Stimulated activated CD4-positive, alpha-beta T cell treated with anti-CD3 and anti-CD28 coated beads, Interleukin-4, amount 100 ng/mL, for 4 hours (primary cell): ENCODE results near the gene OR5K3.
"Not testable (repeated sequence)": the region's sequence is repeated elsewhere in the genome, so short reads cannot be mapped to it uniquely, and the experiment has no call there.

Source experiments
- DNase-seq, 2 experiments: peaks; one replicate each; pipeline ENCODE4 v3.0.0-alpha.2; 2020

Gene OR5K3, protein sequence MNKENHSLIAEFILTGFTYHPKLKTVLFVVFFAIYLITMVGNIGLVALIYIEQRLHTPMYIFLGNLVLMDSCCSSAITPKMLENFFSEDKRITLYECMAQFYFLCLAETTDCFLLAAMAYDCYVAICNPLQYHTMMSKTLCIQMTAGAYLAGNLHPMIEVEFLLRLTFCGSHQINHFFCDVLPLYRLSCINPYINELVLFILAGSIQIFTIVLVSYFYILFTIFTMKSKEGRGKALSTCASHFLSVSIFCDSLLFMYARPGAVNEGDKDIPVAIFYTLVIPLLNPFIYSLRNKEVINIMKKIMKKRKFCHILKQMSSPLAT

DNA sequence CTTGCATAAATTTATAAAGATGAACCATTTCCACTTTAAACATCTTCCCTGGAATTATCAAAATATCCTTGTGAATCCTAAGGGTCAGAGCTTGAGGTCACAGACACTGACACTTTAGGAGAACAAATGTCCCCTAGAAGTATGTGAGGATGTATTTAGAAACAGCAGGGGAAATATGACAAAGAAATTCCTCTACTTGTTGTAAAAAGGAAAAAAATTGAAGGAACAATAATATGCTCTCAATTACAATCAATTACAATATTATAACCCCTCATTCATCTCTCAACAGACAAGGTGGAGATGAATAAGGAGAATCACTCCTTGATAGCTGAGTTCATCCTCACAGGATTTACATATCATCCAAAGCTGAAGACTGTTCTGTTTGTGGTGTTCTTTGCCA is at the start of gene OR5K3:
Gene OR5K3 (plus strand): TSS at position 301 of the 400 bp plus-strand sequence. CDS start 0 bp downstream, at position 301.
- DNase-seq: no peak

DNA sequence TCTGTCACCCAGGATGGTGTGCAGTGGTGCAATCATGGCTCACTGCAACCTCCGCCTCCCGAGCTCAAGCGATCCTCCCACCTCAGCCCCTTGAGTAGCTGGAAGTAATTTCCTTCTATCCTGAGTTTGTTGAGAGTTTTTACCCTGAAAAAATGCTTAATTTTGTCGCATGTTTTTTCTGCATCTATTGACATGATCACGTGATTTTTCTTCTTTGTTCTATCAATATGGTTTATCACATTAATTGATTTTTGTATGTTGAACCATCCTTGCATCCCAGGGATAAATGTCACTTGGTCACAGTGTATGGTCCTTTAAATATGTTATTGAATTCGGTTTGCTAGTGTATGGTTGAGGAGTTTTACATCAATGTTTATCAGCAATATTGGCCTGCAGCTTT is 48.7 kb upstream of the OR5K3 start:
- DNase-seq: no peak

DNA sequence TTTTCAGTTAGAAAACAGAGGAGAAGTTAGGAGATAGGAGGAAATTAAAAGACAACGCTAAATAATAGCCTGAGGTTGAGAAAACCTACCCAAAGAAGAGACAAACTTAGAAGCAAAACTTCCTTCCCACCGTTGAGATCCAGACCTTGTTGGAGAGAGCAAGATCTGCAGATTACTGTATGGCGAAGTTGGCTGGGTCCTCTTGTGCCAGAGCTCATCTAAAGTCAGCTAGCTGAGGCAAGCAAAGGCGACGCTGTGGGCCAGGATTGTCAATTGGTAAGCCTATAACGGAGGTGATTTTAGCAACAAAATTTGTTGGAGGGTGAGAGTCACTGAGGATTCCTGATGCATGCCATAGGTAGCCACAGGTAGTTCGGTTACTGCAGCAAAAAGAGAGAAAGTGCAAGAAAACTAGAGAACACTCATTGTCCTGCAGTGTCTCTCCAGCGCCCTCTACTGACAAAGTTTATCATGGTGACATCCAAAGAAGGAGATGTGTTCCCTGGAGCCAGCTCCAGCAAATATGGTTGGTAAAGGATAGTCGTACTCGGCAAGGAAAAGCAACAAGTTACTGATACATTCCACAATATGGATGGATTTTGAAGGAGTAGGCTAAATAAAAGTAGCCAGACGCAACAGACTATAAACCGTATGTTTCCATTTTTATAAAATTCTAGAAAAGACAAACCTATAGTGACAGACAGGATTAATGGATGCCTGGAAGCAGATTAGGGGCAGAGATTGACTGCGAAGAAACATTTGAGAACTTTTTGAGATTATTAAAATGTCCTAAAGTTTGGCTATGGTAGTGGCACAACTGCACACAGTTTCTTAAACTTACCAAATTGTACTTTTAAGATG is 46.6 kb upstream of the OR5K3 start:
- DNase-seq: no peak

DNA sequence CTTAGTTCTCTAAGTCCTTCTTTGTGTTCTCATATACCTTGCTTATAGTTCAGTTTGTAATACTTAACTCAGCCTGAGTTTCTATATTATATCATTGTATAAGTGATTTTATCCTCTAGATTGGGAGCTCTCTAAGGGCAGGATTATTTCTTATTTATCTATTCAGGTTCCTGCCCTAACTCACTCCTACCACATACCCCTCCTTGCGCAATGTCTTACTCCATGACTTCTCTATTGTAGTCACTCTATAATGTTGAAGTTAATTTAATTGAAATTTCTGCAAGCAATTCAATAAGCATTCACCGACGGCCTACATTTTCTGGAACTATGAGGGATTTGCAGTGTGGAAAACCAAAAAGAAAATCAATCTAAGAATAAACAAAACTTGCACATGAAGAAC is 40.4 kb upstream of the OR5K3 start:
- DNase-seq: no peak

DNA sequence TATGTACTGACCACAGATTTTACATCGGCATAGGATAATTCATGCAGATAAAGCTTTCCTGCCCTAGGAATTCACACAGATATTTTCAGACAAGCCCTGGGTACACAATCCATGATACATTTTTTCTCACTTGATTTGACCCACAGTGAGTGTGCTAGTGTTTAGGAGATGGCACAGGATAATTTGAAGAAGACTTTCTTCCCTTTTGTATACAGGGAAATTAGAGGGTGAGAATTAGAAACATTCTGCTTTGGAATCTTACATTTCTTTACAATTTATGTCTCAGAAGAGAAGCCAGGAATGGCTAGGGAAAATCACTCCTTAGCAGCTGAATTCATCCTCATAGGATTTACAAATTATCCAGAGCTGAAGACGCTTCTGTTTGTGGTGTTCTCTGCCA is 36.9 kb upstream of the OR5K3 start, which contains the start of gene OR5K4:
Gene OR5K4 (plus strand): TSS at position 301 of the 400 bp plus-strand sequence. CDS start 0 bp downstream, at position 301.
- no peak for DNase-seq

DNA sequence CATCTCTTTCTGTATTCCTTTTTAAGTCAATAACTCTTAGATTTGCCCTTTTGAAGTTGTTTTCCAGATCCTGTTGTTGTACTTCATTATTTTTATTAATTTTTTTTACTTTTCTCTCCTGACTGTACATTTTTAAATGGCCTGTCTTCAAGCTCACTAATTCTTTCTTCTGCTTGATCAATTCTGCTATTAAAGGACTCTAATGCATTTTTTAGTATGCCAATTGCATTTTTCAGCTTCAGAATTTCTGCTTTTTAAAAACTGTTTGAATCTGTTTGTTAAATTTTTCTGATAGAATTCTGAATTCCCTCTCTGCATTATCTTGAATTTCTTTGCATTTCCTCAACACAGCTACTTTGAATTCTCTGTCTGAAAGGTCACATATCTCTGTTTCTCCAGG is 31.2 kb upstream of the OR5K3 start:
- DNase-seq: no peak

DNA sequence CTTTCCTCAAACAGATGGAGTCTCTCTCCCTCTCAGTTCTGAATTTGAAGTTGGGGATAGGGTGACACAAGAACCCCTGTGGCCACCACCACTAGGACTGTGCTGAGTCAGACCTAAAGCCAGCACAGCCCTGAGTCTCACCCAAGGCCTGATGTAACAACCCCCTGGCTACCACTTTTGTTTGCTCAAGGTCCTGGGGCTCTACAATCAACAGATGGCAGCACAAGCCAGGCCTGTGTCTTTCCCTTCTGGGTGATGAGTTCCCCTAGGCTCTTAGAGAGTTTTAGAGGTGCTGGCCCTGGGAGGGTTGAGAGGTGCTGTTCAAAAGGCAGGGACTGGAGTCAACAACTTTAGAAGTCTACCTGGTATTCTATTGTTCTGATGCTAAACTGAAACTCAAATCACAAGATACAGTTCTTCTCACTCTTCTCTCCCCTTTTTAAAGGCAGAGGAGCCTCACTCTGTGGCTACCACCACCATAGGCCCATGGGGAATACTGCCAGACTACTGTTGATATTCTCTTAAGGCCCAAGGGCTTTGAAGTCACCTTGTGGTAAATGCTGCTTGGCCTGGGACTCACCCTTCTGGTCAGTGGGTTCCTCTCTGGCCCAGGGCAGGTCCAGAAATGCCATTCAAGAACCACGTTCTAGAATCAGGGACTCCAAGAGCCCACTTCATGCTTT is 30.3 kb upstream of the OR5K3 start:
- no peak for DNase-seq

DNA sequence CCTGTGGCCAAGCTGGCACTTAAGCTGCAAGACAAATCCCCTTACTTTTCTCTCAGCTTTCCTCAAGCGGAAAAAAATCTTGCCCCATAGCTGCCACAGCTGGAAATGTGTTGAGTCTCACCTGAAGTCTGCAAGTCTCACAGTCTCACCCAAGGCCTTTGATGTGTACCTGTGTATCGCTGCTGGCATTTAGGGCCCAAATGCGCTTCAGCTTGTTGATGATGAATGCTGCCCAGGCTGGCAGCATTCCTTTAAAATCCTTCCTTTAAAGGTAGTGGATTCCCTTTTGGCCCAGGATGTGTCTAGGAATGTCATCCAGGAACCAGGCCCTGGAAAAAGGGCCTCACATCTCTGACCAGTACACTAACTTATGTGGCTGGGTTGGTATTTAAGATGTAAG is 29.8 kb upstream of the OR5K3 start:
- DNase-seq: no peak

DNA sequence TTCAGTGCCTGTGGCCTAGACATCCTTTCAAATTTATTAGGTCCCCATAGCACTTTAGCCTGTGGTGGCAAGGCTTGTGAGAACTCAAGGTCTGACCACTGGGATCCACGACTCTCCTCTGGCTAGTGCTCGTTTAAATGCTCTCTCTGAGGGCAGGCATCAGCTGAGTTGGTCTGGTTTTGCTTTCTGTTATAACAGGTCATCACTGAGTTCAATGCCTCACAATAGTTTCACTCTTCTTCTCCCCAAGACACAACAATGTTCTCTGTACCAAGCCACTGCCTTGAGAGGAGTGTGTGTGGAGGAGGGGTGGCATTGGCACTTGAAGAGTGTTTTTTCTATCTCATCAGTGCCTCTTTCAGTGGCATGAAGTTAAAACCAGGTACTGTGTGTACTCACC is 29.2 kb upstream of the OR5K3 start:
- no peak for DNase-seq

DNA sequence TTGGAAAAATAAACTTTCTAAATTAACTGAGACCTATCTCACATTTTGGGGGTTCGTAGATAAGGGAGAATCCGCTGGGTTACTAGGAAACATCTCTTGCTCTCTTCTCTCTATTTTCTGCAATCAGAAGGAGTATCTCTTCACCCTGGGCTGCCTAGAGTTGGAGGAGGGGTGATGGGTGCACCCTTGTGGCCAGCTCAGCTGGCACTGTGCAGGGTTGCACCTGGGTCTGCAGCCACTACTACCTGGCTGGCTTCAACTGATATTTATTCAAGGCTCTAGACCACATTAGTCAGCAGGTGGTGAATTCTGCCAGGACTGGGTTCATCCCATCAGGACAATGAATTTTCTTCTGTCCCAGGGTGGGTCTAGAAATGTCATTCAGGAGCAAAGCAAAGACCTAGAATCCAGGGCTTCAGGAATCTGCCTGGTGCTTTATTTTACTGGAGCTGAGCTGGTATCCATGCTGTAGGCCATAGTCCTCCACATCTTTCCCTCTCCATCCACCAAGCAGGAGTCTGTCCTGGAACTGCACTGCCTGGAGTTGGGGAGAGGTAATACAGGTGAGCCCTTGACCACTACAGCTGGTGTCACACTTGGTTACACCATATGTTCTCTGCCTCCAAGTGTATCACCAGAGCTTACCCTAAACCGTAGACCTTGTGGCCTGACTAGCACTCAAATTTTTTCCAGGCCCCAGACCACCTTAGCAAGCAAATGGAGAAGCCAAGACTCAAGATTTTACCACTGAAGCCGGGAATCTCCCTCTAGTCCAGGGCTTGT is 22.8 kb upstream of the OR5K3 start:
- no peak for DNase-seq

DNA sequence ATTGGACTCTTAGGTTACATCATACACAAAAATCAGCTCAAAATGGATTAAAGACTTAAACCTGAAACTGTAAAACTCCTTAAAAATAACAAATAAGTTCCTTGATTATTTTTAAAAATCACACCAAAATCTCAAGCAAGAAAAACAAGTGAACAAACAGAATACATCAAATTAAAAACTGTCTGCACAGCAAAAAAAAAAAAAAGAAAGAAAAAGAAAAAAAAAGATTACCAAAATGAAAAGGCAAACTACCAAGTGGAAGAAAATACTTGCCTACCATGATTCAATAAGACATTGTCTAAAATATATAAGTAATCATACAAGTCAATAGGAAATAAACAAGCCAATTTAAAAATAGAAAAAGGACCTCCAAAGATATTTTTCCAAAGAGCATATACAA is 19.3 kb upstream of the OR5K3 start:
- no peak for DNase-seq

DNA sequence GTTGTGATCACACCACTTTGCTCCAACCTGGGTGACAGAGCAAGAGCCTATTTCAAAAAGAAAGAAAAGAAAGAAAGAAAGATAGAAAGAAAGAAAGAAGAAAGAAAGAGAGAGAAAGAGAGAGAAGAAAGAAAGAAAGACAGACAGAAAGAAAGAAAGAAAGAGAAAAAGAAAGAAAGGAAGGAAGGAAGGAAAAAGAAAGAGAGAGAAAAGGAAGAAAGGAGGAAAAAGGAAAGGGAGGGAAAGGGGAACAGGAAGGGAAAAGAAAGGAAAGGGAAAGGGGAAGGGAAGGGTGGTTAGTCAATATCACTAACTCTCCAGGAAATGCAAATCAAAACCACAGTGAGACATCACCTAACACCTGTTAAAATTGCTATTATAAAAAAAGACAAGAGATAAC is 18.6 kb upstream of the OR5K3 start:
- DNase-seq: no peak

DNA sequence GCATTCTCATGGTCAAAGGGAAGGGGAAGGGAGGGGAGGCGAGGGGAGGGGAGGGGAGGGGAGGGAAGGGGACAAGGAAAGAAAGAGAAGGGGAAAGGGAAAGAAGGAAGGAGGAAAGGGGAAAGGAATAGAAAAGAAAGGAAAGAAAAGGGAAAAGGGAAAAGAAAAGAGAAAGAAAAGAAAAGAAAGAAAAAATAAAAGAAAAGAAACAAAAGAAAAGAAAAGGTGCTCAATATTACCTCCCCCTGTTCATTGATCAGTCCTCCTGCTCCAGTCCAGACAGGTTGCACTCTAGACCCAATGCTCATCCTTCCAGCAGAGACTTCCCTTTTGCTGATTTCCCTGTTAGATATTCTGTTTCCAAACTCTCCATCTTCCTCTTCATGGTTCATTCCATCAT is 18.0 kb upstream of the OR5K3 start:
- no peak for DNase-seq

DNA sequence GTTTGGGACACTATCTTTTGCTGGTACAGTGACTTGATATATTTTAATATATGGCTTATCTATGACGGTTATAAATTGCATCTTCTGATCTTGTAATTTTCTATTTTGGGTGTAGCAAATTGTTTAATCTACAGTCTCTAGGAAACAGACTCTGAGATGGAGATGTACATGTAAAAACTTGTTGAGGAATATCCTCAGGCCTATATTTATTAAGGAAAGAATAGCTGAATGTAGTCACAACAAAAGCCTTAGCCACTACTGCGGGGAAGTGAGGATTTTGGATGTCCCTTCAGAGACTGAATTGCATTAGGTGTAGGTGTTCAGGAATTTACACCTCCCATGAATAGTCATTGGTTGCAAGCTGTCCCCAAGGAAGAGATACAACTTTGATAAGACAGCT is 13.8 kb upstream of the OR5K3 start:
- no peak for DNase-seq

DNA sequence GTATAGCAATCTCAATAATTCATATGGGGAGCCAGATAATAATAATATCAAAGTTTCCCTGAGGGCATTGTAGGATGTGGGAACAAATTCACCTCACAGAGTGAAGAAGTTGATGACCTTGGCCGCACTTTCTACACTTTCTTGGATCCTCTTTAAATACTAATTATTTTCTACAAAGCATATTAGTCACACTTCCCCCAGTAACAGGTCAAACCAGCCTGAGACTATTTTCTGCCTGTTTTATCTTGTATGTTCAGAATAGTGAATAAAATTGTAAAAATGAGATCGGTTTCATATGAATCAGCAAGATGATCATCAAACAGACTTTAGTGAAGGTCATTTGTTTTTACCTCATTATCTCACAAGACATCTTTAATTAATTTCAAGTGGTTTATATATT is 2.3 kb upstream of the OR5K3 start:
- DNase-seq: no peak

DNA sequence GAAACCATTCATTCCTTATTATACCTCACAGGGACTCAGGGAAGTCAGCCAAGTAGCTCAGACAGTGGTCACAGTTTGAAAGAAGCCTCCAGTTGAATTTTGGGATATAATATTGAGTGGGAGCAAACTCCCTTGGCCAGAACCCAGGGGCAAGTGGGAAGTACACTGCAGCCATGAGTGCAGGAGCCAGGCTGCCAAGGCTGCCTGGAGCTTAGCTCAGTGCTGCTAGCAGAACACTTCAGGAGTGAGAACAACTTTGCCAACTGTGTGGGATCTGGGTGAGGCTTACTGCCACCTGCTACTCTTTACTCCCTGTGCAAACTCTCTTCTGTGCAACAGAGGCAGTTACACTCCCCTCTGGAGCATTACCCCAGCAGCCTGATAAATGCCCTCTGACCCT is 4.6 kb downstream of the OR5K3 start:
- DNase-seq: no peak

DNA sequence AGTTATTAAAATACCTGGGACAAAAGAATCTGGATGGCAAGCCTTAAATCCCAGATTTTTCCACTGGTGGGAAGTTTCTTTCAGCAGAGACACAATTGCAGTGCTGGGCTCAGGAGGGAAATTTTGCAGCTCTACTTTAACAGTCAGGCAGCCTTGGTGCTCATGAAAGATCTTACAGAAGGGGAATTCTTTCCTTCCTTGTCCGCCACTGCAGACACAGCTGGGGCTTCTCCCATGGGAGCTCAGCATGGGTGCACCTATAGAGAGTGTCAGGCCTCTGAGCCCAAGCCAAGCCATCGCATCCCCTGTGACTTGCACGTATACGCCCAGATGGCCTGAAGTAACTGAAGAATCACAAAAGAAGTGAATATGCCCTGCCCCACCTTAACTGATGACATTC is 6.0 kb downstream of the OR5K3 start:
- DNase-seq: not testable (repeated sequence)

DNA sequence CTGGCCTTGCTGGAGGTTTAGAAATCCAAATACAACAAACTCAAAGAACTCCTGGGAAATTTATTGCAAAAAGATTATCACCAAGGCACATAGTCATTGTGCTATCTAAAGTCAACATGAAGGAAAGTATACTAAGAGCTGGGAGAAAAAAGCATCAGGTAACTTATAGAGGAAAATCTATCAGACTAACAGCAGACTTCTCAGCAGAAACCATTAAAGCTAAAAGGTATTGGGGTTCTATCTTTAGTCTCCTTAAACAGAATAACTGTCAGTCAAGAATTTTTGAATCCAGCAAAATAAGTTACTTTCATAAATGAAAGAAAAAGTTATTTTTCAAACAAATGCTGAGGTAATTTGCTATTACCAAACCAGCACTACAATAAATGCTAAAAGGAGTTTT is 8.0 kb downstream of the OR5K3 start:
- DNase-seq: no peak

DNA sequence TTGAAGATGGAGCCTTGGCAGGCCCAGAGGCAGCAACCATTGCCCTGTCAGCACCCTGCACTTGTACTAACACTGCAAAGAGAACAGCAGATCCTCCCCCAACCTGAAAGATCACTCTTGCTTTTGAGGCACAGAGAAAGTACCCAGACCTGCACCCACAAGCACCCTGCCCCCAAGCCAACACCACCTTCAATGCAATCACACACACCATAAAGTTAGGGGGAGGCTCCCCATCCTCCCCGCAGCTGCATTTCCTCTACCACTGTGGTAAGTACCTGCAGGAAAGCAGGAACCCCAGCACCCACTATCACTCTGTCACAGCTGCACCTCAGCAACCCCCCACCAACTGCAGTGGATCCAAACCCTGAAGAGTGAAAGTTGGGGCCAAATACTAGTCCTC is 12.0 kb downstream of the OR5K3 start:
- no peak for DNase-seq

DNA sequence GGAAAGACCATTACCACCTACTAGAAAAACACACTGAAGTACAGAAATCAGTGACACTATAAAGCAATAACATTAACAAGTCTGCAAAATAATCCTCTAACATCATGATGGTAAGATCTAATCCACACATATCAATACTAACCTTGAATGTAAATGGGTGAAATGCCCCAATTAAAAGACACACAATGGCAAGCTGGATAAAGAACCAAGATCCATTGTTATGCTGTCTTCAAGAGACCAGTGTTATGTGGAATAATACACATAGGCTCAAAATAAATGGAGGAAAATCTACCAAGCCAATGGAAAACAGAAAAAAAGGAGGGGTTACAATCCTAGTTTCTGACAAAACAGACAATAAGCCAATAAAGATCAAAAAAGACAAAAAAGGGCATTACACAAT is 13.5 kb downstream of the OR5K3 start:
- no peak for DNase-seq

DNA sequence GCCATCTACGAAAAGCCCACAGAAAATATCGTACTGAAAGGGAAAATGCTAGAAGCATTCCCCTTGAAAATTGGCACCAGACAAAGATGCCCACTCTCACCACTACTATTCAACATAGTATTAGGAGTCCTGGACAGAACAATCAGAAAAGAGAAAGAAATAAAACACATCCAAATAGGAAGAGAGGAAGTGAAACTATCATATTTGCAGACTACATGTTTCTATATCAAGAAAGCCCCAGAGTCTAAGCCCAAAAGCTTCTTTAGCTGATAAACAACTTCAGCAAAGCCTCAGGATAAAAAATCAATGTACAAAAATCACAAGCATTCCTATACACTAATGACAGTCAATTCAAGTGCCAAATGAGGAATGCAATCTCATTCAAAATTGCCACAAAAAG is 15.6 kb downstream of the OR5K3 start:
- no peak for DNase-seq

DNA sequence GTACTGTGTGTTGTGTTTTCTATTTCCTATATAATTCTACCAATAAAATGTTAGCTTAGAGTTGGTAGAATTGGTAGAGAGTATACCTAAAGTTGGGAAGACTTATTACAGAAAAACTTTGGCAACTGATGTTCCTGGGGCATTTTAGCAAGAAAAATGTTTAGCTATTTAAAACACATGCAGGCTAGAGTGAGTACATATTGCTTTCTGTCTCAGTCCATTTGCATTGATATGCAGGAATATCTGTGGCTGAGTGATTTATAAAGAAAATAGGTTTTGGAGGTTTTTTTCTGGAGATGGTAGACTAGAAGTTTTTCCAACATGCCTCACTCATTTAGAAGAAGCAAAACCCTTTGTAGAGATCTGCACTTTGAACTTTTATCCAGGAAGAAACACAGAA is 42.1 kb downstream of the OR5K3 start:
- no peak for DNase-seq

DNA sequence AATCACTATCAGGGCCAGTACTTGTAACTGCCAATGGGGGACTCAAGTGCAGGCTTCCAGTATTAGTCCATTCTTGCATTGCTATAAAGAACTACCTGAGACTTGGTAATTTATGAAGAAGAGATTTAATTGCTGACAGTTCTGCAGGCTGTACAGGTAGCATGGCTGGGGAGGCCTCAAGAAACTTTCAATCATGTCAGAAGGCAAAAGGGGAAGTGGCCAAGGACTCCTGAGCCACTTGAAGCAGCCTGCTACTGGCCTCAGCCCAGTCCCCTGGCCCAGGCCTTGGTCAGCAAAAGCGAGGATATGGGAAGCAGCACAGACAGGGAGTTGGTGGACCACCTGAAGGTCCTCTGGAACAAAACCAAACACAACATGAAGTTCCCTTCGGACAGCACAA is 43.3 kb downstream of the OR5K3 start:
- no peak for DNase-seq
